ENCODE results near the gene NEURL1B.
"Not testable (repeated sequence)": the region's sequence is repeated elsewhere in the genome, so short reads cannot be mapped to it uniquely, and the experiment has no call there.

Gene NEURL1B

GRCh38 chr5:172640822-172641358 lies at the start of gene NEURL1B:
NEURL1B (plus strand) TSS chr5:172641263; CDS start chr5:172641407, 144 bp downstream.
- peak; percentile 25 to 31 for DNase-seq

- DNase-seq = no peak
Observed at GRCh38 chr5:172591636-172592035, 49.4 kb upstream of the NEURL1B start.

GRCh38 chr5:172592881-172593280 lies 48.2 kb upstream of the NEURL1B start:
- DNase-seq = no peak

- DNase-seq = no peak
Observed at GRCh38 chr5:172593306-172593705, 47.8 kb upstream of the NEURL1B start.

GRCh38 chr5:172593721-172594235 lies 47.3 kb upstream of the NEURL1B start:
- no peak for DNase-seq

GRCh38 chr5:172594431-172594830 lies 46.6 kb upstream of the NEURL1B start:
- DNase-seq = no peak

GRCh38 chr5:172594867-172595466 lies 46.1 kb upstream of the NEURL1B start:
- DNase-seq = no peak

GRCh38 chr5:172595596-172596455 lies 45.2 kb upstream of the NEURL1B start:
- no peak for DNase-seq

GRCh38 chr5:172596638-172597231 lies 44.3 kb upstream of the NEURL1B start:
- no peak for DNase-seq

- DNase-seq = no peak
Observed at GRCh38 chr5:172597755-172598155, 43.3 kb upstream of the NEURL1B start.

- DNase-seq = no peak
Observed at GRCh38 chr5:172598251-172599203, 42.5 kb upstream of the NEURL1B start.

GRCh38 chr5:172599204-172599567 lies 41.9 kb upstream of the NEURL1B start:
- no peak for DNase-seq

GRCh38 chr5:172600571-172600970 lies 40.5 kb upstream of the NEURL1B start:
- no peak for DNase-seq

GRCh38 chr5:172601576-172601975 lies 39.5 kb upstream of the NEURL1B start:
- not testable (repeated sequence) for DNase-seq

GRCh38 chr5:172602783-172603231 lies 38.3 kb upstream of the NEURL1B start:
- DNase-seq = no peak

GRCh38 chr5:172603251-172603806 lies 37.7 kb upstream of the NEURL1B start:
- DNase-seq = no peak

GRCh38 chr5:172605466-172605865 lies 35.6 kb upstream of the NEURL1B start:
- DNase-seq = no peak

GRCh38 chr5:172606156-172606785 lies 34.8 kb upstream of the NEURL1B start:
- DNase-seq = no peak

GRCh38 chr5:172607213-172607793 lies 33.8 kb upstream of the NEURL1B start:
- DNase-seq = no peak

GRCh38 chr5:172608773-172609172 lies 32.3 kb upstream of the NEURL1B start:
- DNase-seq = no peak

- no peak for DNase-seq
Observed at GRCh38 chr5:172610643-172611042, 30.4 kb upstream of the NEURL1B start.
